Hypothalamus (tissue), 51 donors: ENCODE data around the gene DNAJC7.
A peak's percentile ranks its signal among the peaks of the same experiment; 100 is the strongest.
"Not testable (repeated sequence)": the region's sequence is repeated elsewhere in the genome, so short reads cannot be mapped to it uniquely, and the experiment has no call there.

ENCODE experiments used
- DNase-seq, 51 donors: peaks; one replicate each; lab custom pipeline; 2025; lab: John Stamatoyannopoulos, UW

The DNAJC7 gene

DNA sequence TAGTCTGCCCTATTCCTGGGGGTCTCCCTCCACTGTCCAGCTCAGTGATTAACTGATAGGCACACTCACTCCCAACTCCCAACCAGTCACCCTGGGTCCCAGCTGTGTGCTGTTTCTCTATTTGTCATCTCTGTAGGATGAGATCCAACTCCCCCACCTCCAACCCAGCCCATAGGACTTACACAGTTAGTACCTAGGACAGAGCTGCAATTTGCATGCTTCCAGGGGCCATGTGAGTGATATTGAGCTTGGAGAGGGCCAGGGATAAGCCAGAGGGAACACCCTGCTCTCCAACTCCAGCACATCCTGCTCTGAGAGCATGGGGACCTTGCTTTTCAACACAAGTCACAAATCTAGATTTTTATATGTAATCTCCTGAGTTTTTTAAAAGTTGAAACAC lies 24.4 kb upstream of the DNAJC7 start:
- DNase-seq, result no peak

DNA sequence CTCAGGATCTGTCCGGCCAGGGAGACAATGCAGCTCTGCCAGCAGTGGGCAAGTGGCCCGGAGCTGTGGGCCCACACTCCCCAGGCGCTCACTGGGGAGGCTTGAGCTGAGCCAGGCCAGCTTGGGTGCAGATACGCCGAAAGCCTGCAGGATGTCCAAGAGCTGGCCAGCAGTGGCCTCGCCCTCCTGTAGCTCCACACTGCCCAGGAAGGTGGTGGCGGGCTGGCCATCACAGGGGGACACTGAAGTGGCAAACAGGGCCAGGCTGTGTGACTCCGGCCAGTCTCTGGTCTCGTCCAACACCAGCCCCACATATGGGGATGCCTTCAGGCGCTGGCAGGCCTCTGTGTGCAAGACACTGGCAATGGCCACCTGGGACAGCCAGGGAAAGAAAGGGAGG lies 23.6 kb upstream of the DNAJC7 start:
- no peak for DNase-seq

DNA sequence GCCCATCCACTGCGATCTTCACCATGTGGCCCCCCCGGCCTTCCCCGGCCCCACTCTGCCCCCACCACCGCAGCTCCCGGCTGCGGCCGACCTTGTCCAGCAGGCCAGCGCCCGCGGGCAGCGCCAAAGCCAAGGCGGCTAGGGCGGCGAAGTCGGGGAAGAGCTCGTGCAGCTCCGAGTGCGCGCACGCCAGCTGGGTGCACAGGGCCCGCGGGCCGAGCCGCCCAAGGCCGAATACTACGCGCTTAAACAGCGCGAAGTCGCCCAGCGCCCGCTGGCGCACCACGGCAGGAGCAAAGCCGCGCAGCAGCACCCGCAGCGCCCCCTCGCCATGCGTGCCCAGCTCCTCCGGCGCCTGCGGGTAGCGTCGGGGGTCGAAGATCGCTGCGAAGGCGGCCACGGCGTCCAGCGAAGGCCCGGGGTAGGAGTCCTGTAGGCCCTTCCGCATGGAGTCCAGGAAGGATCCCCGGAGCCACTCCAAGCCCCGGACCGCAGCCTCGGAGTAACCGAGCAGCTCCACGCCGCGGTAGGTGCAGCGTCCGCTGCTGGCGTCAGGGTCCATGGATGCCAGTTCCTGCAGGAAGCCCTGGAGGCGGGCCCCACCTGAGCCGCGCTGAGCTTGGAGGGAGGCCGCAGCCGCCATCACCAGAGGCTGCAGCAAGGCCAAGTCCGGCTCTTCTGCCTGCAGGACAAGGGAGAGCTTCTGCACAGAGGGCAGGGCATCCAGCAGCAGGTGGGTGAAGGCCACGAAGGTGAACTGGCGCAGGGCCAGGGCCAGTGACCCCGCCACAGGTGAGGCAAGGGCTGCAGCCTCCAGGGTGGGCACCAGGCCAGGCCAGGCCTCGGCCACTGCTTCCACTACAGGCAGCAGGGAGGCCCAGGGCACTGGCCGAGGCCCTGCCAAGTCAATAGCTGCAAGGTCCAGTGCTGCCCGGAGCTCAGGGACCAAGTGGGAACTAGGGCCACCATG lies 22.8 kb upstream of the DNAJC7 start:
- no peak for DNase-seq

DNA sequence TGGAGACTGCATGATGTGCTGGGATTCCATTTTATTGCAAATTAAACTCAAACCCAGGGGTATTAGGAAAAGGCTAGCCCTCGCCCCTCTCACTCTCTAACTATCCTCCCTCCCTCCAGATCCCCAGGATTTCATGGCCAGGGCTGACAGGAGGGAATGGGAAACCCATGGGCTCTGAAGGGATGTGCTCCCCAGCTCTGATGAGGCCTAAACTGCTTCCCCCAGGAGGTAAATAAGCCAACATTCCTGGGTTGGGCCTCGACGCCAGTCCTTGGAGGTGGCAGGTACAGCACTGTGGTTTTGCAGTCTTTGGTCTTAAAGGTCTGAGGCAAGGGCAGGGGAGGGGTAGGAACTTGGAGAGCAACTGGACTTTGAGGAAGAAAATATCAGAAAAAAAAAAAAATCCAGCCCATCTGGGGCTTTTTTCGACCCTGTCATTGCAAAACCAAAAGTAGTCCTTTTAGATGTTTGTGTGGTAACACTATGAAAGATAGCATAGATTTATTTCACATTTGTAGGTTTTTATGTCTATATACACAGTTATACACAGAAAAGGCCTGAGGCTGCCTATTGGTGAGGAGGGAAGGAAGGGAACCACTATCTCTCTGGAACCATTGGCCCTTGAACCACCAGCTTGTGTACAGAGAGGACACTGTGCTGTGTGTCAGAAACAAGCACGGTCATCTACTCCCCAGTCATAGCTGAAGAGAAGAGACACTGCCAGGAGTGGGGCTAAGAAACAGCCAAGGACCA lies 21.2 kb upstream of the DNAJC7 start:
- DNase-seq, result no peak

DNA sequence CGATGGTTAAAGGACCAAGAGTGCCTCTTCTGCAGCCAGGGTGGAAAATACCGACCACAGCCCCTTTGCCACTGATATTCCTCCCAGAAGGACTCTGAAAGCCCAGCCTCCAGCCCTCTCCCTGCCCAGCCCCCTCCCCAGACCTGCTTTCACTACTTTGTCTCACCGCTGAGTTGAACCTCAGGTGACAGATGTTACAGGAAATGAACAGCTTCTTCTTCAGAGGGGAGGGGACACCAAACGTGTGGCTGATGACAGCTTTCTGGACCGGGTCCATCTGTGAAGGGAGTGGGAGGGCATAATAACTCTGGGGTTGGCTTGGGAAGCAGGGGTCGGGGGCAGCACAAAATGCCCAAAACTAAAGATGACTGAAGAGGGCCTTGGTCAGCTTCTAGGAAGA lies 16.8 kb upstream of the DNAJC7 start:
- no peak for DNase-seq

DNA sequence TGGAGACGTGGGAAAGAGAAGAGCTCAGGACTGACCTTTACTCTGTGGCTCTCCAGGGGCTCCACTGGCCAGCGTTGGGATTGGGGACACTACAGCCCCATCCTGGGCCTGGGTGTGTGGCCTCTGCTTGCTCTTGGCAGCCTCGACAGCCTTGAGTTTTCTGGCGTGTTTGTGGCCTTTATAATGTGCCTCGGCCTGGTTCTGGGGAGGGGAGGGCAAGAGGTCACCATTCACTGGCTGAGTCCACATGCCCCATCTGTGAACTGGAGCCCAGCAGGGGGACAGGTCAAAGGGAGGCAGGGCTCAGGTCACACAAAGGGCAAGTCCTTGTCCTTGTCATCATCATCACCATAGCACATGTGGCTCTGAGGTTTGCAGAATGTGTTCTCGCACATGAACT lies 14.3 kb upstream of the DNAJC7 start:
- DNase-seq, result no peak

DNA sequence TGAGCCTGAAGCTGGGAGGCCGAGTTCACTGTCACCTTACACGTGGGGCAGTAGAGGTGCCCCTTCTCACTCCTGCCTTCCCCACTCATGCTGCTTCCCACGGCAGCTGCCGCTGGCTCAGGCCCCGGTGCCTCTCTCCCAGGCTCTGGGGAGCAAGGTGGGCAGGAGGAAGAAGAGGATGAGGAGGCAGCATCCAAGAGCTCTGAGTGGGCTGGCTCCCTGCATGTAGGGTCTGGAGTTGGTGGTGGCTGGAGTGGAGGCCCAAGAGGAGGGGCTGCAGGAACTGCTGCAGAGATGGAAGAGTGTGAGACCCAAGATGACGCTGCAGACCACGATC lies 11.5 kb upstream of the DNAJC7 start:
- DNase-seq, result no peak

DNA sequence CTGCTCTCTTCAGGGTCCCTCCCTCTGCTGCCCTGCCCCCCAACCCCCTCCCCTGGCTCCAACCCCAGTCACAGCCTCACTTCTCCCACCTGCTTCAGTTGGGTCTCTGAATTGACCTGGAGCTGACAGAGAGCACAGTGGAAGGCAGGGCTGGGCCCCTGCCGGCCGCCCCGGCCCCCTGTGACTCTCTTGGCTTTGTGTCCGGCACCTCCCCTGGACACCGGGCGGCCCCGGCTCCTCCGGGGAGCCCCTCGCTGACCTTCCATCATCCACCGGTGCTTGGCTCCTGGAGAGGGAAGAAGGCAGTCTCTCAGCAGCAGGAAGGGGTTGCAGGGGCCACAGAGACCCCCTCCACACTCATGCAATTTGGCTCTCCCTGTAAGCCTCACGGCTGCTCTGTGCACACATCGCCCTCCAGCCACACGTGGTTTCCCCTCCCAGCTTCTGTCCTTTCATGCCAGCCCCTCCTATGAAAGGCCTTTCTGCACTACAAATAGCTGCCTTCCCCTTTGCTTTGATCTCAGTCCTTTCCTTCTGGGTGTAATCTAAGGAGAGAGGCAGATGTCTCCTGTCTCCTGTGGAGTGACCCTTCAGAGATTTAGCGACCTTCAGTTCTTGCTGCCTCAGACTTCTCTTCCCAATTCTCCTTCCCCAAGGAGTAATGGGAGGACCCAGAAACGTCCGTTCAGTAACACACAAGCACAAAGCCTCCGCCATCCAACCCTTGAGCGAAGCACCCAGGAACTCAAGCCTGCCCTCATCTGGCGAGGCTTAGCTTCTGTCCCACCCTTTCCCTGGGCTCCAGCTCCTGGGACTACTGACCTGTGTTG lies 10.9 kb upstream of the DNAJC7 start:
- DNase-seq, result no peak

DNA sequence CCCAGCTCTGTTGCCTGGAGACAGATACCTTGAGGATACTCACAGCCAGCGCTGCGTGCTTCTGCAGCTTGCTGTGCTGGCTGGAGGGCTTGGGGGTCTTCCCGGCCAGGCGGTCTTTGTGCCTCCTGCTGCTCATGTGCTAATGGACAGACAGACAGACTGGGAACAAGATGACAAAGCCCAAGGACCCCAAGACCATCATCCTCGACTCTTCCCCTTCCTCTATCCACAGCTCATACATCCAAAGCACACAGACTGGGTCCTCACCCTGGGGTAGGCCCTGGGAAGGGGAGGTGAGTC lies 10.3 kb upstream of the DNAJC7 start:
- DNase-seq, result no peak

DNA sequence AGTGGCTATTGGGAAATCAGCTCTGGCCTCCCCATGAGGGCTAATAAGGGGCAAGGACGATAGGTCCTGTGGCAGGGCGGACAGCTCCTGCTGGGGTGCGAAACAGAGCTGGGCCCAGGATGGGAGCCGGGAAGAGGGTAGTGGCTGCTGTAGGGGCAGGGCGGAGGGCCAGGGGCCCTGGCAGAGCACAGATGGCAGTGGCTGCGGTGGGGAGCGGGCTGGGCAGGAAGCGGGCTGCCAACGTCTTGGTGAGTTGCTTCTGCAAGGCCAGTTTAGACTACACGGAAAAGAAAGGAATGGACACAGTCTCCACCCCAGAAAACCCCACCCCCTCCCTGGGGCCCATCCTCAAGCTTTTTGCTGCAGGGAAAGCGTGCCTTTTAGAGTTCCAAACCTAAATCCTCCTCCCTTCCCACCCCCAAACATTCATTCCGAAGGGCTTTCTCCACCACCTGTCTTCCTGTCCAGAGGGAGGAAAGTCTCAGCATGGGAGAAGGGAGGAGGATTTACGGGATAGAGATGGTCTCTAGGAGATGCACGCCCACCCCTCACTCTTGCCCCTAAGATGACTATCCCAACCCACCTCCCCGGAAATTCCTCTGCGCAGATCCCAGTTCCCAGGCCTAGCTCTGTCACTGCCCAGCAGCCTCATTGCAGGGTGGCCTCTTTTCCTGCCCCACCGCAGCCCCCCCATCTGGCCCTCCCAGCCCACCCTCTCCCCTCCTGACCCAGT lies 9.8 kb upstream of the DNAJC7 start:
- no peak for DNase-seq

DNA sequence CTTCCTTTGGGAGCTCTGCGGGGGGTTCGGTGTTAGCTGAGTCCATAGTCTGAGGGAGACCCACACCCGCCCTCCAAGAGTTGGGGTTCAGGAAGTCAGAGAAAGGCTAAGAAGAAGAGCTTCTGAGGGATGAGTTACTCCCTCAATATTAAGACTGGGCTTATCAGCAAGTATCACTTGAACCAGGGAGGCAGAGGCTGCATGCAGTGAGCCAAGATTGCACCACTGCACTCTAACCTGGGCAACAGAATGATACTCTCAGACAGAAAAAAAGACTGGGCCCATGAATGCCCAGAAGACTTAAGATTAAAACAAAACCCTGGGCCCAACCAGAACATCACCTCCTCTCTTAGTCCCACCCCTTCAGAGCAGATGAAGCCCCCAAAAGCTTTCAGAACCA lies 8.7 kb upstream of the DNAJC7 start:
- DNase-seq, result no peak

DNA sequence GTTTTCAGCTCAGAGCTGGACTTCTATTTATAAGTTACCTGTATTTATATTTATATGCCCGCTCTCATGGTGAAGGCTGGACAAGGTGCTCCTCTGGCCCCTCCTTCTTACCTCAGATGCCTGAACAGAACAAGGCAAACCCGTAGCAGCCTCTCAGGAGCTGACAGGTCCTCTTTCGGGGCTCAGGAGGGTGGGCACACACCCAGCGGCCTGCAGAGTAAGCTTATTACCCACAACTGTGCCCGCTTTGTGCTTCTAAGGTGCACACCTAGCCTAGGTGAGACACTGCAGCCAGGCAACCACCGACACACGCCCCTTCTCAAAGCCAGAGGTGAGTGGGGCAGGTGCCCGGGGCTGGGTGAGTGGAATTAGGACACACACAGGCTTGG lies 7.9 kb upstream of the DNAJC7 start:
- DNase-seq, result no peak

DNA sequence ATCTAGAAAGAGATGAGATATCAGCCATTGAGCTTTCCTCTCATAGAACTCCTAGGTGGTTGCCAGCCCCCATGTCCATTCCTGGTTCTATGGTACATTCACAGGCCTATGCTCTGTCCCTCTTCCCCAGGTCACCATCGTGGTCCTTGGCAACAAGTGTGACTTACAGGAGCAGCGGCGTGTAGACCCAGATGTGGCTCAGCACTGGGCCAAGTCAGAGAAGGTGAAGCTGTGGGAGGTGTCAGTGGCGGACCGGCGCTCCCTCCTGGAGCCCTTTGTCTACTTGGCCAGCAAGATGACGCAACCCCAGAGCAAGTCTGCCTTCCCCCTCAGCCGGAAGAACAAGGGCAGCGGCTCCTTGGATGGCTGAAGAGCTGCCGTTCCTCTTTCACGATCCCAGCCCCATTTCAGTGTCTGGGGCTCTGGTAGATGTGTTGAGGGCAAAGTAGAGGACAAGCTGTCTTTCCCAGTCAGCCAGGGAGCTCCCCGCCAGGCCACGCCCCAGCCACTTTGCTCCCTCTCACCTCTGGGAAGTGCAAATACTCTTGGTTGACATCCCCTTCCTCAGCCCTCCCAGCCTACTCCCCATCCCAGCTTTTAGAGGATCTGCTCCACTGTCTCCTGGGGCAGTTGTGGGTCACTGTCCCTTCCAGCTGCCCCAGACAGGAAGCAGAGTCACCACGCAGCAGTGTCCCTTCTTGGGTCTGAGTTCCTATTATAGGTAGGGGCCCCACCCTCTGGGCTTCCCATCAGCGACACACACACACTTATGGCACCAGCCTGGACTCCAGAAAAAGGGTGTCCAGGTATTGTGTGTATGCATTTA lies 6.5 kb upstream of the DNAJC7 start:
- DNase-seq, result peak in 9 of 51 donors; percentile 2 to 38 (median 15)

DNA sequence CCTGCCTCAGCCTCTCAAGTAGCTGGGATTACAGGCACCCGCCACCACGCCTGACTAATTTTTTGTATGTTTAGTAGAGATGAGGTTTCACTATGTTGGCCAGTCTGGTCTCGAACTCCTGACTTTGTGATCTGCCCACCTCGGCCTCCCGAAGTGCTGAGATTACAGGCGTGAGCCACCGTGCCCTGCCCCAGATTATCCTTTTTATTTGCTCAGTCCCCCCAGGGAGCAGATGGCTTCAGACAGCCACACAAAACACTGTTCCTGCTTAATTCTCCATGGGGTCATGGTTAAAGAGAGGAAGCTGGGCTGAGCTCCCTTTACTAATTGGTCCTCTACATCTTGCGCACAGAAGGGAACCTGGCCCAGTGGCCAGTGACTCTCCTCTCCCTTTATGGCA lies 3.6 kb upstream of the DNAJC7 start:
- not testable (repeated sequence) for DNase-seq

DNA sequence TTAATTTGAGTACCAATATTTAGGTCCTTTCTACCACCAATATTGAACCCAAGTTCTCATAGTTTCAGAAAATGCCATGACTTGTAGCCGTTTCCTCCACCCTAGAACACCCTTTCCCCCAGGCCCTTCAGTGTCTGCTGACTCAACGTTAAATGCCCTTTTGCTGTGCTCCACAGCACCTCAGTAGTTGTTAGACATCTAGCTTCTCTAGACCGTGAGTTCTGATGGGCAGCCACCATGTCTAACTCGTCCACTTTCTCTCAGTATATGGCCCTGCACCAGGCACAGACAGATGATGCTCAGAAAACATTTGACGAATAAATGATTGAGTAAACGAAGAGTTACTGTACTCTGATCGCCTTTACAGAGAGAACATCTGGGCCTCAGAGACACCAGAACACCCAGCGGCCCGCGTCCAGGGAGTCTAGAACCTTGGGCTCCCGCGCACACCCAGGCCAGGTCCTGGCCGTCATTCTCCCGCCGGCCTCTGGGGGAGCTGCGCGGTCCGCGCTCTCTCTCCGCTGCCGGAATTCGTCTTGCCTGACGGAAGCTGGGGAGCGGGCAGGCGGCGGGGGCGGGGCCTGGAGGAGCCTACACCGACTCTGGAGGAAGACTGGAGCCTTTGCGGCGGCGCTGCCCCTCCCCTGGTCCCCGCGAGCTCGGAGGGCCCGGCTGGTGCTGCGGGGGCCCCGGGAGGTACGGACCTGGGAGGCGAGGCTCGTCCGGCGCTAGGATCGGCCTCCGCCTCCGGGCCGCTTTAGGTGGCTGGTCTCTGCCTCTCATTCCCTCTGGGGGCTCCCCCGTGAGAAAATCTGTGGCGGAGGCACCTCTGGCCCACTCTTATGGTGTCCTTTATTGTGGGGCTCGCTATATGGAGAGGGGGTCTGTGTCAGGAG lies 2.5 kb upstream of the DNAJC7 start, which contains the start of gene NKIRAS2:
Gene NKIRAS2 (plus strand): TSS at position 582 of the 896 bp plus-strand sequence. CDS start 1,488 bp downstream, outside the sequence.
- DNase-seq, result peak; percentile 32 to 94 (median 85)

DNA sequence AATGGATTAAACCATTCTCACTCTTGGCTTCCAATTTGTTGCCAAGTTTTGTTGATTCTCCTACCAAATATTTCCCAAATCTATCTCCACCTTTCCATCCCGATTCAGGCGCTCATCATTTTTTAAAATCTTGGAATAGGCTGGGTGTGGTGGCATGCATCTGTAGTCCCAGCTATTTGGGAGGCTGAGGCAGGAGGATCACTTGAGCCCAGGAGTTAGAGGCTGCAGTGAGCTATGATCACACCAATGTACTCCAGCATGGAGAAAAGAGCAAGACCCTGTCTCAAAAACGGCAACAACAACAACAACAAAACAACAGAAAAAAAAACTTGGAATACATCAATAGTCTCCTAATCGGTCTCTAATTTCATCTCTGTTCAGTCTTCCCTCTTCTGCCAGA lies 1.7 kb upstream of the DNAJC7 start:
- DNase-seq, result no peak

DNA sequence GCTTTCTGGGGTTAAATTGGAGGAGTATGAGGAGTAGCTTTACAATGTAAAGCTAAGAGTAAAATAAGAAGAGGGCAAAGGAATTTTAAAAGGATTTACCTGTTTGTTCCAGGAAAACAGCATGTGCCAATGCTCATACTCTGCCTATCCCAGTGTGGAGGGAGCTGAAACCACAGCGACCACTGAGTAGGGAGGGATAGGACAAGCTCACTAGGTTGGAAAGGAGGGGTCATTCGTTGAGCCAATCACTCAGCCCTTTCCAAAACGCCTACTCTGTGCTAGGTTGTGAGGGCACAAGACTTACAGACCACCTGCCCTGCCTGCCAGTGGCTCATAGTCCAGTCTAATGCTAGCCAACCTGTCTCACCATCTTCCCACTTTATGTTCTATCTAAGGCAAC lies 1.1 kb upstream of the DNAJC7 start:
- no peak for DNase-seq

DNA sequence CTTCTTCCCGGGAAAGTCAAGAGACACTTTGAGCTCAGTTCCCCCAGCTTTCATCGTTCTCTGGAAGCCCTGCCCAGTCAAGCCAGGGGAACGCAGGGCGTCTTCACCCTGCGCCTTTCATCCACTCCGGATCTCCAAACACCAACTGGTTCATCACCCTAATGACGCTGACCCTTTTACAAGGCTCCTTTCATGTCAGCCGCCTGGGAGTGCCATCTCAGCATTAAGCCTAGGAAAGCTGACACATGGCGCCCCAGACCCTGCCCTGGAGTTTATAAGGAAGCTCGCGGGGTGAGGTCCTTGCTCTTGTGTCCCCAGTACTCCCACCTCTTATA lies 594 bp upstream of the DNAJC7 start:
- no peak for DNase-seq

DNA sequence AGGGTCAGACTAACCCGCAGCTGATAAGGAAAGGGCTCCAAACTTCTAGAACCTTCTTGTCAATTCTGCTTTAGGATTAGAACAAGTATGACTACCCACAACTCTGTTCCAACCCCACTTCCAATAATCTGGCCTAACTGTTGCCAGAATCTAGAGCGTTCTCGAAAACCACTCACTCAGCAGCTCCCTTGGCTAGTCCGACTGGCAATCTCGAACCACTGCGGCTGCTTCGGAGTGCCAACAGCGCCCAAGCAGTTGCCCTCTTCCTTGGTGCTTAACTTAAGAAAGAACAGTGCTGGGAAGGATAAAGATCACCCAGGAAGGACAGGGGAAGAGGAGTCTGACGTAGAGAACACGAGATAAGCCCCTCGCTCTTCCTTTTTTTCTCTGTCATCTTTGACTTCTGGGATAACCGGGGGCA lies 818 bp downstream of the DNAJC7 start:
- DNase-seq, result peak in 10 of 51 donors; percentile 5 to 63 (median 24)
